Activated CD4-positive, alpha-beta T cell treated with anti-CD3 and anti-CD28 coated beads for 48 hours (primary cell): ENCODE data around the gene EPS8L2.
A peak's percentile ranks its signal among the peaks of the same experiment; 100 is the strongest.
"Not testable (repeated sequence)": the region's sequence is repeated elsewhere in the genome, so short reads cannot be mapped to it uniquely, and the experiment has no call there.

Experiments used
- DNase-seq: peaks from one replicate; pipeline ENCODE4 v3.0.0-alpha.2; 2020

The EPS8L2 gene

GRCh38 chr11:726278-727220, 20.5 kb downstream of the EPS8L2 start:
- DNase-seq, result peak; percentile 59

GRCh38 chr11:727281-727701, 21.3 kb downstream of the EPS8L2 start:
- no peak for DNase-seq

GRCh38 chr11:727859-728748, 22.1 kb downstream of the EPS8L2 start:
- DNase-seq, result peak; percentile 87

- DNase-seq, result no peak
Observed at GRCh38 chr11:728901-729491, 23.0 kb downstream of the EPS8L2 start.

- DNase-seq, result no peak
Observed at GRCh38 chr11:729492-730074, 23.6 kb downstream of the EPS8L2 start.

- DNase-seq, result no peak
Observed at GRCh38 chr11:733072-733471, 27.0 kb downstream of the EPS8L2 start.

GRCh38 chr11:734541-734940, 28.5 kb downstream of the EPS8L2 start:
- DNase-seq, result not testable (repeated sequence)

- DNase-seq, result no peak
Observed at GRCh38 chr11:737366-737765, 31.3 kb downstream of the EPS8L2 start.

- not testable (repeated sequence) for DNase-seq
Observed at GRCh38 chr11:737899-738298, 31.9 kb downstream of the EPS8L2 start.

- no peak for DNase-seq
Observed at GRCh38 chr11:742156-742546, 36.1 kb downstream of the EPS8L2 start.

- no peak for DNase-seq
Observed at GRCh38 chr11:742571-743201, 36.7 kb downstream of the EPS8L2 start.

- DNase-seq, result no peak
Observed at GRCh38 chr11:745428-745827, 39.4 kb downstream of the EPS8L2 start.

- DNase-seq, result peak; percentile 58
Observed at GRCh38 chr11:746289-747157, 40.5 kb downstream of the EPS8L2 start.

- DNase-seq, result peak; percentile 91
Observed at GRCh38 chr11:747158-748006, 41.4 kb downstream of the EPS8L2 start, which contains the start of gene TALDO1. Gene TALDO1 (plus strand): TSS chr11:747464. CDS start chr11:747482, 18 bp downstream.

- no peak for DNase-seq
Observed at GRCh38 chr11:748007-748359, 42.0 kb downstream of the EPS8L2 start.

GRCh38 chr11:749731-750130, 43.7 kb downstream of the EPS8L2 start:
- no peak for DNase-seq

- DNase-seq, result no peak
Observed at GRCh38 chr11:760236-760635, 54.2 kb downstream of the EPS8L2 start.

- DNase-seq, result no peak
Observed at GRCh38 chr11:761526-762108, 55.6 kb downstream of the EPS8L2 start.

- DNase-seq, result peak; percentile 39
Observed at GRCh38 chr11:762421-763072, 56.5 kb downstream of the EPS8L2 start.
